Large intestine (tissue), 3 donors: ENCODE measurements around the gene CHAF1A. TPM values are rescaled to one million over a fixed set of nuclear protein-coding genes. Genes with fewer than 3 reads are reported as not detected.

Source experiments
- DNase-seq, 2 donors: peaks; one replicate each; pipeline versions ENCODE4 v3.0.0 to v3.0.0-alpha.2; 2013
- H3K27ac ChIP-seq: one replicate; pipeline ENCODE4 v1.5.1; 2013; ENCODE audit warnings: low read length
- H3K27me3 ChIP-seq: 2 replicates; pipeline ENCODE4 v1.6.1; 2013; ENCODE audit warnings: low read length; ENCODE audit not compliant: control insufficient read depth, insufficient read depth
- H3K36me3 ChIP-seq: 2 replicates; pipeline ENCODE4 v1.6.1; 2013; ENCODE audit warnings: low read length; ENCODE audit not compliant: control insufficient read depth, insufficient read depth
- H3K4me1 ChIP-seq: one replicate; pipeline ENCODE4 v1.6.1; 2013; ENCODE audit warnings: low read length; ENCODE audit not compliant: control insufficient read depth, insufficient read depth
- H3K4me3 ChIP-seq: one replicate; pipeline ENCODE4 v1.5.1; 2013; ENCODE audit warnings: low read length
- H3K9me3 ChIP-seq: one replicate; pipeline ENCODE4 v1.6.1; 2013; ENCODE audit warnings: mild to moderate bottlenecking, low read depth, low read length, moderate library complexity; ENCODE audit not compliant: control insufficient read depth
- WGBS: methylation state at CpG from one replicate; pipeline ENCODE4 v1.1.5; 2013; ENCODE audit warnings: low lambda C conversion rate; ENCODE audit not compliant: insufficient coverage; 5-methylcytosine and 5-hydroxymethylcytosine counted together
- polyA plus RNA-seq: library from polyadenylated mRNA; unstranded; fragments of 120-200 nt; gene quantifications from one replicate; pipeline ENCODE4 v1.2.1, GENCODE V29; 2013

CHAF1A gene
- polyA plus RNA-seq, 1 donor: 12.4 TPM

DNA sequence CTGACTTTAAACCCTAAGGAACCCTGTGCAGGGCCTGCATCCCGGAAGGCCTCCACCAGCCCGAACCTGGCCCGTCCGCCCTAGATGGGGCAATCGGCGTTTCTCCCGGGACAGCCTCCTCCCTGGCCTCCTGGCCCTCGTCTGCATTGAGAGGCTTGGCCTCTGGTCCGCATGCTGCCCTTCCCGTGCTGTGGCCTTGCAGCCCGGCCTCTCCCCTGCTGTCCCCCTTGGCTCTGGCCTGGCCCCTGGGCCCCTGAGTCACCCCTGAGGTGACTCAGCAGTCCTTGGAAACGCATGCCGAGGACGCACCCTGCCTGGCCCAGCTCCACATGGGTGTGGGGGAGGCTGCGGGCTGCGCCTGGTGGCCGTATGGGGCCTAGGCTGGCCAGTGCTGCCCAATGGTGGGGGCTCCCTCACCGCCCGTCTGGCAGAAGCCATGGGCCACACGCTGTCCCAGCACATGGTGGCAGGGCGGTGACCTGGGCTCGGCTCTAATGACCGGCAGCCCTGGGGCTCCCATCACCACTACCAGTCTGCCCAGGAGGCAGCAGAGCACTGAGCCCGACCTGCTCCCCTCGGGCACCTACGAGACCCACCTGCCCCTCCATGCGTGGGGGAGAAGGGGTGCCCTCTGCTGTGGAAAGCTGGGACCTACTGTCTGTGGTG, 27.8 kb upstream of the CHAF1A start:
- Histone ChIP-seq H3K27me3 (no peaks in the 10 kb centered on the region), H3K4me1 (peaks cover 92% of the 10 kb centered on the region), H3K9me3 (peaks cover 3% of the 10 kb centered on the region), H3K4me3 (no peak overlapping the region), H3K36me3 (peaks cover 38% of the 10 kb centered on the region), H3K27ac (peak overlapping the region; percentile 95)
- DNase-seq: peak; percentile 93 to 94
- 80% methylated on average over 2 of the region's 27 CpGs for WGBS

DNA sequence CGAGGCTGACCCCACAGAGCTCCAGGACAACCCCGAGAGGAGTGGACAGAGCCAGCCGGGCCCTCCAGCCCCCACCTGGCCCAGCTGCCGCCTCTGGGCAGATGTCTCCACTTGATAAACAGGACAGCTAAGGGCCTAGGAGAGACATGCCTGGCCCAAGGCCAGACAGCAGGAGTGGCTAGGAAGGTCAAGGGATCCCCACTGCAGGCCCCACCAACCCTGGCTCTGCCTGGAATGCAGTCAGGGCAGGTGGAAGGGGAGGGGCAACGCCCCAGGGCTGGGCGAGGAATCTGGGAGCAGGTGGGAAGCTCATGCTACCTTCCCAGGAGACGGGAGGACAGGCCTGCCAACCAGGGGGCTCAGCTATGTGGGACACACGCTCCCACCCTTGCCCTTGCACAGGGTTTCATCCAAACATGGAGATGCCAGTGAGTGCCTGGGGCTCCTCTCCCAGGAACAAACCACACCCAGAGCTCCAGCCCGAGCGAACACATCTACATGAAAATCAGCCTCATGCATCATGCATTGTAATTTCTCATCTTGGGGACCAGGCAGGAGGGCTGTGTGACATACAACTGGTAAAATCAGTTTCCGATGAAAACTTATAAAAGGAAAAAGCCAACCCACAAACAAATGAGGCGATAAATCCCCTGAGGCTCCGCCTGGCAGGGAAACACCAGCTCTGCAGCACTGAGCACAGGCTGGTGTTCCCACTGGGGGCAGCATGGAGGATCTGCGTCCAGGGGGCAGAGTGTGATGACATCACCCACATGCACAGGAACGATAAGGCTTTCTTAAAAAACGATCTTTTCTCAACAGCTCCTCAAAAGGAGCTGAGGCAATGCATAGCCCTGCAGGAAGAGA, 27.0 kb upstream of the CHAF1A start:
- peaks cover 43% of the 10 kb centered on the region for H3K36me3 ChIP-seq
- WGBS: no CpG with 5 or more reads among the region's 16 CpGs
- H3K27ac ChIP-seq: peak overlapping the region; percentile 95
- no peaks in the 10 kb centered on the region for H3K27me3 ChIP-seq
- peaks cover 3% of the 10 kb centered on the region for H3K9me3 ChIP-seq
- H3K4me1 ChIP-seq: peaks cover 90% of the 10 kb centered on the region
- no peak overlapping the region for H3K4me3 ChIP-seq
- DNase-seq: peak; percentile 95

DNA sequence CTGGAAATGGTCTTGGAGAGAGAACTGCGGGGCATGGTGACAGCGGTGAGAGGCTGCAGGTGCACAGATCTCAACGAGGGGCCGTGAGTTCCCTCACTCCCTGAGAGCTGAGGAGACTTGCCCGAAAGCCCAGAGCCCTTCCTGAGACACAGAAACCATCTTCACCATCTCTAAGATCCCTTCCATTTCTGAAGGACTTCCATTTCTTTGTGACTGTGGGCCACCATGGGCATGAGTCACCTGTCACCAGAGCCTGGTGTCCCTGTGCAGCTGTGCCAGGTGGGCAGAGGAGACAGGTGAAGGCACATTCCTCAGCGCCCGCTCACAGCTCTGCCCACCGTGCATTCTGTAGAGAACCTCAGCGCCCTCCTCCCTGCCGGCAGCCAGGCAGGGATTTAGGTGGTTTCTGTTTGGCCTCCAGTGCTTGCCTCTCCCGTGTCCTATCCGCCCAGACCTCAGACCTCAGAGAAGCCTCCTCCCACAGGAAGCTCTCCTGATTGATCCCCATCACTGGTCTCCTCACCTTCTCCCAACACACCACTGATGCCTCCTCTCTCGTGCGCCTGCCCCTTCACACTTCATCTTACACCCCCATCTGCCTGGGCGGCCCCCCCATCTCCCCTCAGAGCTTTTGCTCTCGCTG, 26.3 kb upstream of the CHAF1A start:
- Histone ChIP-seq H3K9me3 (peaks cover 3% of the 10 kb centered on the region), H3K27ac (peak overlapping the region; percentile 95), H3K36me3 (peaks cover 38% of the 10 kb centered on the region), H3K4me1 (peaks cover 85% of the 10 kb centered on the region), H3K27me3 (no peaks in the 10 kb centered on the region), H3K4me3 (no peak overlapping the region)
- no peak for DNase-seq
- WGBS: no CpG with 5 or more reads among the region's 16 CpGs

DNA sequence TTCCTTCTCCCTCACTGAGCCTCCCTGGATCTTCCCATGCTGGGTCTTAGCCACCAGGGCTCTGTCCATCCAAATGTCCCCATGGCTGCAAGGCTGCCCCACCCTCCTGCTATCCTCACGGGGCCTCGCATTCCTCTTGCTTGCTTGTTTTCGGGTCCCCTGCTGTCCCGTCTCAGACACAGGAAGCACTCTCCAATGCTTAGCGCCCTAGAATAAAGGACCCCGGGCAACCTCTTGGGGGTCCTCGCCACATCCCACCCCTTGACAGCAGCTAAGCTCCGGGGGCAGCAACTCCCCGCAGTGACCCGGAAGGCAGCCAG, 25.8 kb upstream of the CHAF1A start:
- H3K4me3 ChIP-seq: no peak overlapping the region
- H3K4me1 ChIP-seq: peaks cover 81% of the 10 kb centered on the region
- no peak for DNase-seq
- peaks cover 3% of the 10 kb centered on the region for H3K9me3 ChIP-seq
- H3K36me3 ChIP-seq: peaks cover 34% of the 10 kb centered on the region
- peak overlapping the region; percentile 95 for H3K27ac ChIP-seq
- H3K27me3 ChIP-seq: no peaks in the 10 kb centered on the region
- WGBS: no CpG with 5 or more reads among the region's 10 CpGs

DNA sequence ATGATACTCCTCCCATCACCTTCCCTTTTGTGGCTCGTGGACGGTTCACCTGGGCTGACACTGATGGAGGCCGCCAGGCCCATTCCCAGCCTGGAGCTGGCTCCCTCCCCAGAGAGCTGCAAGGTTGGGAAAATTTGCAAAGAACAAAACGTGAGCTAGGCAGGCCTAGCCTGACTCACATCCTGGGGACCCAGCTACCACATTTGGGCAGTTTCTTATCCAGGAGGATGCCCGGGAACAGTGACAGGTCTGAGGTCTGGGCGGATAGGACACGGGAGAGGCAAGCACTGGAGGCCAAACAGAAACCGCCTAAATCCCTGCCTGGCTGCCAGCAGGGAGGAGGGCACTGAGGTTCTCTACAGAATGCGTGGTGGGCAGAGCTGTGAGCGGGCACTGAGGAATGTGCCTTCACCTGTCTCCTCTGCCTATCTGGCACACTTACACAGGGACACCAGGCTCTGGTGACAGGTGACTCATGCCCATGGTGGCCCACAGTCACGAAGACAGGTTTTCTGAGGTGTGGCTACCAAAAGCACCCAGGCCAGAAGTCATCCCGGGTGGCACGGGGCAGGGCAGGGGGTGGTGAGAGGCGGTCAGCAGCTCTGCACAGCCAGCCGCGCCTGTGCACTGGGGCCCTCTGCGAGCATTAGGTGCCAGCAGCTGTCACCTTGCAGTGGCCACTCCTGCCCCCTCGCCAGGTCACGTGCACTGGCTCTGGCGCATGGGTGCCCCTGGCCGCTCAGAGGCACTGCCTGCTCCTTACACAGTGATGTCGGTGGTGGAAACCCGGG, 25.3 kb upstream of the CHAF1A start:
- Histone ChIP-seq H3K27me3 (no peaks in the 10 kb centered on the region), H3K36me3 (peaks cover 30% of the 10 kb centered on the region), H3K4me3 (no peak overlapping the region), H3K9me3 (peaks cover 3% of the 10 kb centered on the region), H3K4me1 (peaks cover 79% of the 10 kb centered on the region), H3K27ac (peak overlapping the region; percentile 95)
- no peak for DNase-seq
- no CpG with 5 or more reads among the region's 23 CpGs for WGBS

DNA sequence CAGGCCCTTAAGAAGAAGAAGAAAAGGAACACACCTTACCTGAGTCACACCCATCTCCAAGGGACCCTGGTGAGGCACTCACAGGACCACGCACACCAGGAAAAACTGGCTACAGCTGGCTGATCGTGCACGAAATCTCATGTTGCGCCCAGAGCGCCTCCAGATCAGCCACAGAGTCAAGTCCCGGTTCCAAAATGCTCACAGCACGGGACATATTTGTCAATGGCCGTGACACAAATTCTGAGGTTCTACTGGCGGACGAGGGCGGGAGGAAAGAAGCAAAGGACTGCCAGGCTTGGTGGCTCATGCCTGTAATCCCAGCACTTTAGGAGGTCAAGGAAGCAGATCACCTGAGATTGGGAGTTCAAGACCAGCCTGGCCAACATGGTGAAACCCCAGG, 23.6 kb upstream of the CHAF1A start:
- H3K4me3 ChIP-seq: no peak overlapping the region
- H3K36me3 ChIP-seq: peaks cover 31% of the 10 kb centered on the region
- no peak overlapping the region for H3K27ac ChIP-seq
- no CpG with 5 or more reads among the region's 11 CpGs for WGBS
- peaks cover 62% of the 10 kb centered on the region for H3K4me1 ChIP-seq
- H3K27me3 ChIP-seq: no peaks in the 10 kb centered on the region
- no peaks in the 10 kb centered on the region for H3K9me3 ChIP-seq
- no peak for DNase-seq

DNA sequence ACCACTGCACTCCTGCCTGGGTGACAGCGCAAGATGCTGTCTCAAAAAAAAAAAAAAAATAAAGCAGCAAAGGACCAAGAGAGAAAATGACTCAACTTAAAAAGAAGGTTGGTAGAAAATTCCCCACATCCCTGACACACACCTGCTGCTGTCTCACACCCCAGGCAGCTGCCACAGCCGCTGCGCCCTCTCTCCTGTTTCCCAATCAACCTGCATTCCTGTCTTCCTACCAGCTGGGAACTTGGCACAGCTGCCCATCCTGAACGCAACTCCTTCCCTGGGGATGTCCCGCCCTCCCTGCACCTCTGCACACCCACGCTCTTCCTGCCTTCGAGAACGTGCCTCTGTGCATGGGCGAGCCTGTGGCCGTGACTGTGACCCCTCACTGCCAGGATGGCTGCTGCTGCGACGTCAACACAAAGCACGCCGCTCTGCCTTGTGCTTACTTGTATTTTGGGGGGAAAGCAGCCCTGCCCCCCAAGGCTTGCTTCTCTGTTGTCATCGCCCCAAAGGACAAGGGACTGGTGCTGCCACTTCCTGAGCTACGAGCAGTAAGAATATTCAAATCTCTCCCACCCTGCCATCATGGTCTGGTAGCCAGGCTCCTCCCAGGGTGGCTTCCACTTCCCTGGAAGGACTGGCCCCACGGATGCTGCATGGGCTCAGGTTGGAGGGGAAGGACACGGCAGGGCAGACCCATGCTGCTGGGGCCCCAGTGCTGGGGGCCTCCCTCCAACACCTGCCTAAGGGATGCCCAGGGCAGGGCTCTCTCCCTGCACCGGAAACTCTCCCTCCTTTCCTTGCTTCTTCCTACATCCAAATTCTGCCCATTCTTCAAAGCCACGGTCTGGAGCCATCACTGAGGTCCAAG, 22.8 kb upstream of the CHAF1A start:
- Histone ChIP-seq H3K27me3 (no peaks in the 10 kb centered on the region), H3K36me3 (peaks cover 39% of the 10 kb centered on the region), H3K4me1 (peaks cover 59% of the 10 kb centered on the region), H3K27ac (peak overlapping the region; percentile 18), H3K9me3 (no peaks in the 10 kb centered on the region), H3K4me3 (no peak overlapping the region)
- no peak for DNase-seq
- WGBS: no CpG with 5 or more reads among the region's 20 CpGs

DNA sequence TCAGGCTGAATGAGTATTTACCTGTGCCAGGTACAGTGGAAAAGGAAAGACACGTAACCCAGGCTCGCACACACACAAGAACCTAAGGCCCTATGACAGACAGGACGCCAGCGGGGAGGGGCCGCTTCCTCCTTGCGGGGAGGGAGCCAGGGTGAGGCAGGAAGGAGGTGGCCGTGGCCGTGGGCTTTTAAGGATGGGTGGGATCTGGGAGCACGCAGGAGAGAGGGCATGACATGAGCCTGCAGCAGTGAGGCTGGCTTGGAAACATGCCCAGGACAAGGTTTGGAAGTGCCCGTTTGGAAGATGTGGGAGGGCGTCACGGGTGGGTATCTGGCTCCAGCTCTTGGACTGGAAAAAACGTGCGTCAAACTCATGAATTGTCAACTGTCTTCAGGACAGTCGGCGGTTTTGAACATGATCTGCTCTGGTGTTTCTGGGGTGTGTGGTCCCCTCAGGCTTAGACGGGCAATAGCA, 22.1 kb upstream of the CHAF1A start:
- Histone ChIP-seq H3K27ac (no peak overlapping the region), H3K9me3 (no peaks in the 10 kb centered on the region), H3K4me1 (peaks cover 58% of the 10 kb centered on the region), H3K4me3 (no peak overlapping the region), H3K27me3 (no peaks in the 10 kb centered on the region), H3K36me3 (peaks cover 41% of the 10 kb centered on the region)
- no CpG with 5 or more reads among the region's 17 CpGs for WGBS
- no peak for DNase-seq

DNA sequence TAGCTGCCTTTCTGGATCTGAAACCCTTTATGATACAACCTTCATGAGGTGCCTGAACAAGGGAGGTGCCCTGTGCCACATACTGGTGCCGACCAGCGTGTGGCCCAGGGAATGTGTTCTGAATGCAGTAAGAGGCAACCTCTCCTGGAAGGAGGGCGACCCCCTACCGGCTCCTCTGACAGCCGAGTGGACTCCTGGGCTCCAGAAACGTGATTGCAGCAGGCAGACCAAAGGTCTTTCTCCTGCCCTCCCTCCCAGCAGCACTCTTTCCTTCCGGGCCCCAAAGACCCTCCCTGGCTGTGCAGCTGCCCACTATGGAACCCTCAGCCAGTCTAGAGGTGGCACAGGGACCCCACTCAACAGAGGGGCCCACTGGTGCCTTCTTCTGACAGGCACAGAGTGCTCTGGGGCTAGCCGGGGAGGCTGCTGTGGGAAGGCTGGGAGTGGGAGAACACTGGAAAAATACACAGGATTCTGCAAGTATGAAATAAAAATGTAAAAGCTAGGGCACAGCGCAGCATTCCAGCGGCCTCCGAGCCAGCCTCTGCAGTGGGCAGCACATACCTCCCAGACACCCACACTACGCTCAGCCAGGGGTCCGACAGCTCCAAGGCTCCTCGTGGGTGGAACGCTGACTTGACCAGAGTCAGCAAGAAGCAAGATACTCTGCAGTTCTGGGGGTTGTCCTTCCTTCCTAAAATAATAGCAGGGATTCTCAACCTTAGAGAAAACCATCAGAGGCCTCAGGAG, 17.0 kb upstream of the CHAF1A start:
- Histone ChIP-seq H3K9me3 (no peaks in the 10 kb centered on the region), H3K4me1 (peaks cover 58% of the 10 kb centered on the region), H3K27me3 (no peaks in the 10 kb centered on the region), H3K4me3 (no peak overlapping the region), H3K36me3 (peaks cover 39% of the 10 kb centered on the region), H3K27ac (peak overlapping the region; percentile 83)
- no CpG with 5 or more reads among the region's 15 CpGs for WGBS
- DNase-seq: peak; percentile 81 to 84
